Inflammatory macrophage (primary cell): ENCODE results near the gene PPP1R27.

Experiments used
- DNase-seq, 2 donors: peaks; one replicate each; pipeline ENCODE4 v3.0.0-alpha.2; 2020 to 2022

Gene PPP1R27

DNA sequence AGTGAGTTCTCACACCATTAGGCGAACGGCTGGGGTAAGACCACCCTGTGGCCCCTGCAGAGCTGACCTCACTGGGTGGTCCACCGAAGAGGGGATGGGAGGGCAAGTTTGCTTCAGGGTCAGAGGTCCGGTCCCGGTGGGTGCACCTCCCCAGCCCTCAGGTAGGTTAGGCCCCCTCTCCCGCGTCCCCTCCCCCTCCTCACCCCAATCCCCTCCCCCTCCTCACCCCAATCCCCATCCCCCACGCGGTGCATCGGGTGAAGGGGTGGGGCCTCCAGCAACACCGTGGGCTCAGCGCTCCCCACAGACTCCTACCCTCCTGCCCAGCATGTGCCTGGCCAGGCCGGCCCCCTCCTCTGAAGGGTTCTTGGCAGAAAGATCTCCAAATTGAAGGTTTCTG lies 15.1 kb downstream of the PPP1R27 start:
- DNase-seq, result no peak

DNA sequence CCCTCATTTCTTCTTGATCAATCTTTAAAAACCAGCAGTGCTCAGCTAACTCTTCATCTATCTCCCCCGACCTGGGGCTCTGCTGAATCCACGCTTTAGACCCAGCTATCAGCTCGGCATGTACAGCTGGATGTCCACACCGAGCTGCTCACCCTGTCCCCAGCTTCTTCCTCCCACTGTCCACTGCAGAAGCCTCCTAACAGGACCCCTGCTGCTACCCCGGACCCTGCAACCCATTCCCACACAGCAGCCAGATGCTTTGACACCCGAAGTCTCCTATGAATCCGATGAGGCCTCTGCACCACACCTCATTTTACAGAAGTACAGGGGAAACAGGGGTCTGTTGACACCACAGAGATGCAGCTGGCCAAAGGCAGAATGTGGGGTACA lies 17.1 kb downstream of the PPP1R27 start:
- DNase-seq, result no peak

DNA sequence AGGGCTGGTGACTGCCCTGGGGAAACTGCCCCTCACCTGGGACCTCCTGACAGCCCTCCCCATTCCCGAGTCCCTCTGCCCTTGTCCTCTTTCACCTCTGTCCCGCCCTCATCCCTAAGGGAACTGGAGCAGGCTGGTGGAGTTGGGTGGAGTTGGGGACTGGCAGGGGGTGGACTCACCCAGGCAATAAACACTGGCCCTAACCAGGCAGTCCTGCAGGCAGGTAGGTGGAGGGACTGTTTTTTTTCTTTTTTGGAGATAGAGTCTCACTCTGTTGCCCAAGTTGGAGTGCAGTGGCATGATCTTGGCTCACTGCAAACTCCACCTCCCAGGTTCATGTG lies 19.2 kb downstream of the PPP1R27 start:
- DNase-seq, result no peak

DNA sequence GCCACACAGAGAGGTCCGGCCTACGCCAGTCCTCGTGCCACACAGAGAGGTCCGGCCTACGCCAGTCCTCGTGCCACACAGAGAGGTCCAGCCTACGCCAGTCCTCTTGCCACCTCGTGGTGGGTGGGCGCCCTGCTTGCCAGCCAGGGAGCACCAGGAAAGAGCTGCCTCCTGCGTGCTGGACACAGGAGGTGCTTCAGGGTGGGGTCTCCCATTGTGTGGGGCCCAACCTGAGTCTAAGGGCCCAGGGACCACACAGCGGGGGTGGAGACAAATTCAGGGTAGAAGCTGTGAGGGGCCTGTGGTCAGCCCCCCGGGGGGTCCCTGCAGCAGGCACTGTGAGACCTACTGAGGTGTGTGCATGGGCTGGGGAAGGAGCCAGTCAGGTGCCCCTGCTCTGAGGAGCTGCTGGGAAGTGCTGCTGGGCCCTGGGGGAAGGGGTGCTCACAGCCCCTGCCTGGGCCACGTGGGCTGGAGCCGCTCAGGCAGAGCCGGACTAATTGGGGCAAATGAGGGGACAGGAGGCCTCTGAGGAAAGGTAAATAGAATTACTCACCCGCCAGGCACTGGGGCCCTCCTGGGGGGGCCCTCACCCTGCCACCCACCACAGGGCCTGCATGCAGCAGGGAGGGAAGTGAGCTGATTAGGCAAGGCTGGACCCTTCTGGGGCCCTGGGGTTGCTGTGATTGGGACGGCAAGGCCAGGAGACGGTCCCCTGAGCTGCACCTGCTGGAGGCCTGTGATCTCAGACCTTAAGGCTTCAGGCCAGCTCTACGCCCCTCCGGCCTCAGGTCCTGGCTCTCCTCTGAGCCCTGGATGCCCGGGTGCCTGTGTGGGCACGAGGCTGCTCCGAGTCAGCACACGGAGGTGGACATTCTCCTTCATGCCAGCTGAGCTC lies 19.9 kb downstream of the PPP1R27 start:
- no peak for DNase-seq

DNA sequence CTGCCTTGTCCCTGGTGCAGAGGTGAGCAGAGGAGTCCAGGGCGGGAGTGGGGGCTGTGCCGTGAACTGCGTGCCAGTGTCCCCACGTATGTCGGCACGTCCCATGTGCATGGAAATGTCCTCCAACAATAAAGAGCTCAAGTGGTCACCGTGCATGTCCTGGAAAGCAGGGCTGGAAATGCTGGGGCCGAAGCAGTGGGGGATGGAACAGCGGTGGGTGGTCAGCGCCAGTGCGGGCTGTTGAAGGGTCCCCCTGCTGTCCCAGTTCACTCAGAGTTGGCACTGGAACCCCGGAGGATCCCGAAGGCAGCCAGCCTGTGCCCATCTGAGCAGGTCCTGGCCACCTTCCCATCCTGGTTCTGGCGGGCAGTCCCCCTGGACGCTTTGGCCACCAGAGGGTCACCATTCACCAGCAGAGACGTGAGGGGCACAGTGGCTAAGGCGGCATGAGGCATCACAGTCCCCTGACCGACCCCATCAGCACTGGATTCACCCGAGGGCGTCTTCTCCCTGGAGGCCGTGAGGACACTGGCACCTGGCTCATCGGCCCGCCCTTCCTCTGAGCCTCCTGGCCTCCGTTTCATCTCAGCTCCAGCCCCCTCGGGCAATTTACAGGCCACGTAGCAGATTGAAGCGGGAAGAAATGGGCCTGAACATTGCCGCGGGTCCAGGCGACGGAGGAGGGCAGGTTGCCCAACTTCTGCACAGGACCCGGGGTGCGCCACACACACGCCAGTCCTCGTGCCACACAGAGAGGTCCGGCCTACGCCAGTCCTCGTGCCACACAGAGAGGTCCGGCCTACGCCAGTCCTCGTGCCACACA lies 20.8 kb downstream of the PPP1R27 start:
- DNase-seq, result no peak

DNA sequence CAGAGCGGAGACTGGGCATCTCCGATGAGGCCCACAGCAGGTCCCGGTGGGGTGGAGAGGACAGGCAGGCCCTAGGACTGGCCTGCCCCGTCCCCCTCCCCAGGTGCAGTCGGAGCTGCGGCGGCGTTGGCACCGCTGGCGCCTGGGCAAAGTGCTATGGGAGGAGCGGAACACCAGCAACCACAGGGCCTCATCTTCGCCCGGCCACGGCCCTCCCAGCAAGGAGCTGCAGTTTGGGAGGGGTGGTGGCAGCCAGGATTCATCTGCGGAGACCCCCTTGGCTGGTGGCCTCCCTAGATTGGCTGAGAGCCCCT lies 21.5 kb downstream of the PPP1R27 start:
- DNase-seq, result no peak

DNA sequence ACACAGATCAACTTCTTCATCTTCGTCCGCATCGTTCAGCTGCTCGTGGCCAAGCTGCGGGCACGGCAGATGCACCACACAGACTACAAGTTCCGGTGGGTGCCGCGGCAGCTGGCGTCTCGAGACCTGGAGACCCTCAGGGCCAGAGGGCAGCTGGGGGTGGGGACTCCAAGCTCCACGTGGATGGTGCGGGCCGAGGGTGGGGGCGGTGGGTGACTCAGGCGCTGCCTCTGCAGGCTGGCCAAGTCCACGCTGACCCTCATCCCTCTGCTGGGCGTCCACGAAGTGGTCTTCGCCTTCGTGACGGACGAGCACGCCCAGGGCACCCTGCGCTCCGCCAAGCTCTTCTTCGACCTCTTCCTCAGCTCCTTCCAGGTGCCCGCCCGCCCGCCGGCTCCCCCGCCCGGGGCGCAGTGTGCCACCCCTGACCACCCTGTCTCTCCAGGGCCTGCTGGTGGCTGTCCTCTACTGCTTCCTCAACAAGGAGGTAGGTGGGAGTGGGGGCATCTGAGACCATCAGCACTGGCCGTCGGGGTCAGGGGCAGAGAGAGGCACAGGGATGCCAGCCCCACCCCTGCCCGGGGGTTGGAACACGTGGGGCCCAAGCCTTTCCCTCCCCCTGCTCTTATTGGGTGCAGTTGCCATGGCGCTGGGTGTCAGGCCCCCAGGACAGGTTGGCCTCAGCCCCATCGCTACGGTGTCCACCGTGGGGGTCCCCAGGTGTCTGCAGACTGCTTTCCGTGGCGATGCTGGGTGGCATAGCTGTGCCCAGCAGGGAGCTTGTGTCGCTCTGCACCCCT lies 22.1 kb downstream of the PPP1R27 start:
- no peak for DNase-seq

DNA sequence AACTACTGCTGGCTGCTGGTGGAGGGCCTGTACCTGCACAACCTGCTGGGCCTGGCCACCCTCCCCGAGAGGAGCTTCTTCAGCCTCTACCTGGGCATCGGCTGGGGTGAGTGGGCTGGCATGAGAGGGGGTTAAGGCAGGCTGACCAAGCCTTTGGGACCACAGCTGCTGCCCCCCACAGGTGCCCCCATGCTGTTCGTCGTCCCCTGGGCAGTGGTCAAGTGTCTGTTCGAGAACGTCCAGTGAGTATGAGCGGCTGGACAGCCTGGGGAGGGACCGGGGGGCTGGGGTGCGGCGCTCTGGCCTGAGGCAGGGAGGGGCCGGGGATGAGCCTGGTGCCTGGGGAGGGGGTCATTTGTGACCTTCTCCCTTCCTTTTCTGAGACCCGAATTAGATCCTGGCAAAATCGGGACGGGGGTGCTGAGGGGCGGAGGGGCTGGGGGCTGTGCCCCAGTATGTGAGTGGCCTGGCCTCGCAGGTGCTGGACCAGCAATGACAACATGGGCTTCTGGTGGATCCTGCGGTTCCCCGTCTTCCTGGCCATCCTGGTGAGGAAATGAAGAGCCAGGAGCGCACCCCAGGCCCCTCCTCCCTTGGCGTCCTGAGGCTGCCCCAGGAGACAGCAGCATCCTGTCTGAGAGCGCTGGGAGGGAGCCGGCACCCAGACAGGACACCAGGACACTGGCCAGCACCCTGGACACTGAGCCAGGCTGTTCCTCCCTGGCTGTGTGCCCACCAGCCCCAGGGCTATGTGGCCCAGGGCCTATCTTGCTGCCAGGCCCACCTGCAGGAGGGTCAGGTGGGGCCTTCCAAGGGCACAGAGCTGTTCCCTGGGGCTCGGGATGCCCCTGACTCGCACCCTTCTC lies 22.9 kb downstream of the PPP1R27 start:
- no peak for DNase-seq

DNA sequence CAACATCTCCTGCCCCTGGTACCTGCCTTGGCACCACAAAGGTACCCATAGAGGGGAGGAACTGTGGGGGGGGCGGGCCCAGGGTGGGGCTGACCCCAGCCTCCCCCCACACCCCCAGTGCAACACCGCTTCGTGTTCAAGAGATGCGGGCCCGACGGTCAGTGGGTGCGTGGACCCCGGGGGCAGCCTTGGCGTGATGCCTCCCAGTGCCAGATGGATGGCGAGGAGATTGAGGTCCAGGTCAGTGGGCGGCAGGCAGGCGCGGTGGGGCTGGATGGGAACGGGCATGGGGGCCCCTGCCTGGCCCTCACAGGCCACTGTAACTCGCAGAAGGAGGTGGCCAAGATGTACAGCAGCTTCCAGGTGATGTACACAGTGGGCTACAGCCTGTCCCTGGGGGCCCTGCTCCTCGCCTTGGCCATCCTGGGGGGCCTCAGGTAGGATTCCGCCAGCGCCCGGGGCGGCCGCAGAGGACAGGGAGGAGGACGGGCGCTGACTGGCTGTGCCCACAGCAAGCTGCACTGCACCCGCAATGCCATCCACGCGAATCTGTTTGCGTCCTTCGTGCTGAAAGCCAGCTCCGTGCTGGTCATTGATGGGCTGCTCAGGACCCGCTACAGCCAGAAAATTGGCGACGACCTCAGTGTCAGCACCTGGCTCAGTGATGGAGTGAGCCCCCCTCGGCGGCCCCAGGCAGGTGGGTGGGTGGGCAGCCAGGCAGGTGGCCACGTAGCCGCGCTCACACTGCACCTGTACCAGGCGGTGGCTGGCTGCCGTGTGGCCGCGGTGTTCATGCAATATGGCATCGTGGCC lies 23.8 kb downstream of the PPP1R27 start:
- DNase-seq, result no peak

DNA sequence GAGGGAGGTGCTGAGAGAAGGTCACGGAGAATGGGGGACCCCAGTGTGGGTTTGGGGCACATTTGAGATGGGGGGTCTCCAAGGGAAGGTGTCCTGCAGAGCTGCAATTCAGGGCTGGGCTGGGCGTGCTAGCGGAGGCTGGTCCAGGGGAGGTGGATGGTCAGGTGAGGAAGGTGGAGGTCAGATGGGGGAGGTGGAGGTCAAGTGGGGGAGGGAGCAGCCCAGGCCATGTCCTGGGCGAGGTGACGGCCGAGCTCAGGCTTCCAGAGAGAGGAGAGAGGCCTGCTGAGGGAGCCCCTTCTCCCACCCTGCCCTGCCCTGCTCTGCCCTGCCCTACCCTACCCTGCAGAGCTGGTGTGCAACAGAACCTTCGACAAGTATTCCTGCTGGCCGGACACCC lies 24.4 kb downstream of the PPP1R27 start:
- DNase-seq, result no peak

DNA sequence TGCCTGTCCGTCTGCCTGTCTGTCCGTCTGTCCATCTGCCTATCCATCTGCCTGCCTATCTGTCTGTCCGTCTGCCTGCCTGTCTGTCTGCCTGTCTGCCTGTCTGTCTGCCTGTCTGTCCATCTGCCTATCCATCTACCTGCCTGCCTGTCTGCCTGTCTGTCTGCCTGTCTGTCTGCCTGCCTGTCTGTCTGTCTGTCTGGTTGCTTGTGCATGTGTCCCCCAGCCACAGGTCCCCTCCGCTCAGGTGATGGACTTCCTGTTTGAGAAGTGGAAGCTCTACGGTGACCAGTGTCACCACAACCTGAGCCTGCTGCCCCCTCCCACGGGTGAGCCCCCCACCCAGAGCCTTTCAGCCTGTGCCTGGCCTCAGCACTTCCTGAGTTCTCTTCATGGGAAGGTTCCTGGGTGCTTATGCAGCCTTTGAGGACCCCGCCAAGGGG lies 25.3 kb downstream of the PPP1R27 start:
- no peak for DNase-seq

DNA sequence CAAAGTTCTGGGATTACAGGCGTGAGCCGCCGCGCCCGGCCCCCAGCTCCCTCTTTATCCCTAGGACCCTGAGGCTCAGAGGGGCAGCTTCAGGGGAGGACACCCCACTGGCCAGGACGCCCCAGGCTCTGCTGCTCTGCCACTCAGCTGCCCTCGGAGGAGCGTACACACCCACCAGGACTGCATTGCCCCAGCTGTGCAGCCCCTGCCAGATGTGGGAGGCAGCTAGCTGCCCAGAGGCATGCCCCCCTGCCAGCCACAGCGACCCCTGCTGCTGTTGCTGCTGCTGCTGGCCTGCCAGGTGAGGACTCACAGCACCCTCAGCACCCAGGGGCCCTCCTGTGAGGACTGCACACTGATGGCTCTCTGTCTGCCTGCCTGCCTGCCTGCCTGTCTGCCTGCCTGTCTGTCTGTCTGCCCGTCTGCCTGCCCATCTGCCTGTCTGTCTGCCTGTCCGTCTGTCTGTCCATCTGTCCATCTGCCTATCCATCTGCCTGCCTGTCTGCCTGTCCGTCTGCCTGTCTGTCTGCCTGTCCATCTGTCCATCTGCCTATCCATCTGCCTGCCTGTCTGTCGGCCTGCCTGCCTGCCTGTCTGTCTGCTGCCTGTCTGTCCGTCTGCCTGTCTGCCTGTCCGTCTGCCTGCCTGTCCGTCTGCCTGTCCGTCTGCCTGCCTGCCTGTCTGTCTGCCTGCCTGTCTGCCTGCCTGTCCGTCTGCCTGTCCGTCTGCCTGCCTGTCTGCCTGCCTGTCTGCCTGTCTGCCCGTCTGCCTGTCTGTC lies 25.9 kb downstream of the PPP1R27 start:
- DNase-seq, result no peak

DNA sequence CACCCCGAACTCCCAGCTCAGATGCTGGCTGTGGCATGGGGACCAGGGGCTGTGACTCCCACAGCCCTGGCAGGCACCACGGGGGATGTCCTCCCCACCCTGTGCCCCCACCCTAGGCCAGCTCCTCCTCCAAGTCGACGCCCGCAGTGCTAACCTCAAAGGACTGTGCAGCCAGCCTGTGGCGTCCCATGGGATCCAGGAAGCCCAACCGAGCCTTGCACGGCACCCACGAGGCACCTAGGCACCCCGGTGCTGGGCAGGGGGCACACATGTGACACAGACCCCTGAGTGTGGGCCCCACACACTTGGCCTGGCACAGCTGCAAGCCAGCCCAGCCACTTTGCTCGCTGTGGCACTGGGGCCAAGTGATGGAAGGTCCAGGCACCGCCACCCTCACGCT lies 27.0 kb downstream of the PPP1R27 start:
- DNase-seq, result no peak

DNA sequence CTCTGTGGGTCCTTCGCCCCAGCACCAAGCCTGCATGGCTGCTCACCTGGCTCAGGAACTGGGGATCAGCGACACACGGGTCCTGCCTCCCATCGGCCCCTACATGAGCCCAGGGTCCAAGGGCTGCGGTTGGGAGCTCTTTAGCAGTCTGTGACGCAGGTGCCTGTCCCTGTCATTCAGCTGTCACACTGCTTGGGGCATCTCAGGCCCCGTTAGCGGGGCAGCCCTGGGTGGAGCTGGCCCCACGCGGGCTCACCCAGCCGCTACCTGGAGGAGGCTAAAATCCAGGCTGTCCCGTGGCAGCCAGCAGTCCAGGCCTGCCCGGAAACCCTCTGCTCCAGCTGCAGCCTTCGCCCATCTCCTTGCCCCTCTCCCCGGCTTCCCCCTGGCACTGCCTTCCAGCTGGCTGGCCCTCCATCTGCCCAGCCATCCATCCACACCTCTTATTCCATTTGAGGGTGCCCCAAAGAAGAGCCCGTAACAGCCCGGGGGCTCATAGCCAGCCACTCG lies 27.6 kb downstream of the PPP1R27 start:
- no peak for DNase-seq

DNA sequence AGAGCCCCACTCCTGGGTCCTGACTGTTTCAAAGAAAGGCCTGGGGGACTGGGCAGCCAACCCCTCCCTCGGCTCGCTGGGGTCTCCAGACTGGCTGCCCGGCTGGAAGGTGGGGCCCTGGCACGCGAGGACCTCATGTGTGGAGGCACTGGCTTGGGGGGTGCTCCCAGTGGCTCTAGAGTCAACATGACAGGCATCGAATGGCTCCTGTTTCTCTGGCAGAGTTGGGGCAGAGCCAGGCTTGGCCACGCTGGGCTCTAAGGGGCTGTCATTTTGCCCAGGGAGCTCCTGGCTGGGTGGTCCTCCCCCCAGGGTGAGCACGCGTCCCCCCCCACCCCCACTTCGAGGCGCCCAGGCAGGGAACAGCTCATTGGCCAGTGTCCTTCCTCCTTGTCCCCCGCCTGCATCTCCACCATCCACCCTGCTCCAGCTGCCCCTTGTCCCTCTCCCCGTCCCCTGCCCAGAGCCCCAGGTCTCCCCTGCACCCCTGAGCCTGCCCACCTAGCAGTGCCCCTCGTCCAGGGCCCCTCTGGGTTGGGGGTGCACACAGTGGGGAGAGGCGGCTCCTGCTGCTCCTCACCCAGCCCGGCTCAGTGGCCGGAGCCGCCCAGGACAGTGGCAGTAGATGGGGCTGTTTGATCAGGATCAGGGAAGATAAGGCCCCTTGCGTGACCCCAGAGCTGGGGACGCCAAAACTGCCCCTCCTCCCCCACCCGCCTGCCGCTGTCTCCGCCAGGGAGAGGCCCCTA lies 28.2 kb downstream of the PPP1R27 start:
- no peak for DNase-seq

DNA sequence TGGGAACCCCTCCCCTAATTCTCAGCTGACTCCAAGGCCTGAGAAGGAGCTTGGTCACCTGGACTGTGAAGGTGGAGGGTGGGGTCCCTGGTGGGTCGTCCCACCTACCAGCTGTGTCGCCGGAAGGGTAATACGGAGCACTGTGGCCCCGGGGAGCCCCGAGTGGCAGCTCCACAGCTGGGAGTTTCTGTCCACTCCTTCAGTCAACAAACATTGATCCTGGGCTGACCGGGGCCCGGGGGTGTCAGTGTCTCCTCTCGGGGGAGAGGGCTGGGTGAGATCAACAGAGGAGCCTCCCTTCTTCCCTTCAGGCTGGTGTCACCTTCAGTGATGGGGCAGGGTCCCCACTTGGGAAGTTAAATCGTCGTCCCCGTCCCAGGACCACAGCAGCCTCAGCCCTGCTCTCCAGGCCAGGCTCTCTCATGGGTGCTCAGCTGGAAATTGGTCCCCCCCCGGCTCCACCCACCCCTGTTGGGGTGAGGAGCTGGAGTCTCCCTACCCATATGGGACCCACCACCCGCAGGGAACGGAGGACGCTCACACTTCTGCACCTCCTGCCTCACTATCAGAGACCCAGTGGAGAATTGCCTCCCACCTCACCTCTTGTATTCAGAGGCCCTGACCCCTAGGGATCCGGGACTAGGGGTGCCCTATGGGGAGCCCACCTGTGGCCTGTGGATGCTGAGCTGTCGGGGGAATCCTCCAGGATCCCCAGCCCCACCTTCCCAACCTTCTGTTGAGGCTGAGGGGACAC lies 29.0 kb downstream of the PPP1R27 start:
- DNase-seq, result no peak

DNA sequence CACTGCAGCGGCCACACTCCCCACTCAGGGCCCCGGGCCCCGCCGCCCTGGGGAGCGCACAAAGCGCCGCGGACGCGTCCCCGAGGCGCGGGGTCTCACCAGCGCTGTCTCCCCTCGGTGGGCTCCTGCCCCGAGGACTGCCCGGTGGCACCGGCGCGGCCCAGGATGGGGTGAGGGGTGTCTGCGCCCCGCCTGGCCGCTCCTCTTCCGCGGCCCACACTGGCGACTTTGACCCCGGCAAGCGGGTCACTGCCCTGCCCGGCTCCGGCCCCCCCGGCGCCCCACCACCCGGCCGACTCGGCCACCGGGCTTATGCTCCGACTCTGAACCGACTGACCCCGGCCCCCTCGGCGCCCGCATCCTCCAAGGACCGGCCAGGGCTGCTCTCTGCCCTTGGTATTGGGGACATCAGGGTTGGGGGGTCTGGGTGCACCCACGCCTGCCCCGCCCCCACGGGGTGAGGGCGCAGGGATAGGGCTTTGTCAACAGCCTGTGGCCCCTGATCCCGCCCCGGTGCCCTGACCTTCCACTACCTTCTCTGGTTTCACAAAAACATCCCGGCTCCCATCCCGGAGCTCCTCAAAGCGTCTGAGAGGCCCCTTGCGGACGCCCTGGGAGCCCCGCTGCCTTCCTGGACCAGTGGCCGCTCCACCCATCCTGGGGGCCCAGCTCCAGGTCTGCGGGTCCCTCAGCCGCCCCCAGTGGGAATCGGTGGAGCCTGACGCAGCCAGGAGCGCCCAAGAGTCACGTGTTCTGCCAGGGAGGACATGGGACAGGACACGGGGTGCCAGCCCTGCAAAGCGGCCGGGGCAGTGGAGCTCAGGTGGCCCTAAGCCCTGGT lies 30.1 kb downstream of the PPP1R27 start:
- DNase-seq, result no peak
